GM18907 (cell line): Measurements from ENCODE around the gene TXNL1.
"Not testable (repeated sequence)": the region's sequence is repeated elsewhere in the genome, so short reads cannot be mapped to it uniquely, and the experiment has no call there.

Experiments
- ATAC-seq: cut with Tn5 transposase; IDR thresholded peaks from one replicate; pipeline ENCODE4 v1.9.1; 2021; ENCODE audit warnings: mild to moderate bottlenecking, moderate library complexity; ENCODE audit not compliant: unreplicated experiment

Gene TXNL1

DNA sequence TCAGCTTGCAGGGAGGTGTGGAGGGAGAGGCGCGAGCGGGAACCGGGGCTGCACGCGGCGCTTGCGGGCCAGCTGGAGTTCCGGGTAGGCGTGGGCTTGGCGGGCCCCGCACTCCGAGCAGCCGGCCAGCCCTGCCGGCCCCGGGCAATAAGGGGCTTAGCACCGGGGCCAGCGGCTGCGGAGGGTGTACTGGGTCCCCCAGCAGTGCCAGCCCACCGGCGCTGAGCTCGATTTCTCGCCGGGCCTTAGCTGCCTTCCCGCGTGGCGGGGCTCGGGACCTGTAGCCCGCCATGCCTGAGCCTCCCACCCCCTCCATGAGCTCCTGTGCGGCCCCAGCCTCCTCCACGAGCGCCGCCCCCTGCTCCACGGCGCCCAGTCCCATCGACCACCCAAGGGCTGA lies 66.1 kb downstream of the TXNL1 start:
- not testable (repeated sequence) for ATAC-seq

DNA sequence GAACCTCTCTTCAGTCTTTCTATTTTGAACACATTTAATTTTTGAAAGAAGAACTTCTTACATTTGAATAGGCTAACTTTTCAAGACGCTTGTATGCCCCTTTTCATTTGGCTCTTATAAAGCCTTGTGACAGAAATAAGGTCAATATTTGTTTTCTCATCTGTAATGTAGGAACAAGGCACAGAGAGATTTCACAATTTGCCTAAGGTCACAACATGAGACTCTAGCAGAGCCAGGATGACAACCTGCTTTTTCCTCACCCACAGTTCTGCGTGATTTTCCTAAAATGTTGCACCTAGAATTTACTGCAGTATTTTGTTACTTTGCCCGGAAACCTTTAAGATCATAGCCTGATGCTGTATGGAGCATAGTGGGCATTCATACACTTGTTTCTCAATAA lies 67.4 kb downstream of the TXNL1 start:
- no peak for ATAC-seq

DNA sequence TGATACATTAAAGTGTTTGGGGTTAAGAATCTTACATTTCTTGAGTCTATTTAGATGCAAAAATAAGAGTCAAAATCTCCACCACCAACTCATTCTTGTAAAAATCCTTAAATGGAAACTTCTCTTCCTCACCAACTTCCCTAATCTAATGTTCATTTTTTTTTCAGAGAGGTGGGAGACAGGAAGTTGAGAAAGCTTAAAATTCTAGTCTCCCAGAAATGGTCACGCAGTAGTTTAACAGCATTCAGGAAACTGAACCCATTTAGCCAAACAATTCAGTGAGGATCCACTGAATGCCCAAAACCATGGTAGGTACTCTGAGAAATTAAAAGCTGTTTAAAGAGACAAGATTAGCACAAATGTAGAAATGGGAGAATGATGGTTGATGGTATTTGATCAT lies 69.0 kb downstream of the TXNL1 start:
- ATAC-seq: no peak

- no peak for ATAC-seq
These were observed 69.4 kb downstream of the TXNL1 start for GRCh38 chr18:56568986-56569385.

GRCh38 chr18:56565551-56566345 lies 72.6 kb downstream of the TXNL1 start:
- ATAC-seq: no peak

GRCh38 chr18:56565046-56565445 lies 73.3 kb downstream of the TXNL1 start:
- no peak for ATAC-seq

- ATAC-seq: no peak
These were observed 74.8 kb downstream of the TXNL1 start for GRCh38 chr18:56563568-56563967.

DNA sequence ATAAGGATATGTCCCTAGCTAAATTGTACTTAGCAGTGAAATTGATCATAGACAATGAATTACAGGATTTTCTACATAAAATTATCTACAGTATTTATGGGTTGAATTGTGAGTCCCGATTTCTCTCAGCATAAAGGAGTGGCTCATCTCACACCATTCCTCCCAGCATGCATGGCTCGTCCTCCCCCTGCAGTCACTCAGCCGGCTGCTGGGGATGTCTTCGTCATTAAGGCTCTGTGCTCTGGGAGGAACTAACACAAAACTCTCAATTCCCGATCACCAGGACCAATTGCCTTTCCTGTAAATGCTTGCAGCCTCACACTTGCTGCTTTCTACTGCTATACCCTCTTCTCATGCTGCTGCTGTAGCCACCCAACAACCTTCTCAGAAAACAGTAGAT lies 75.9 kb downstream of the TXNL1 start:
- ATAC-seq: no peak

GRCh38 chr18:56560992-56561391 lies 77.4 kb downstream of the TXNL1 start:
- ATAC-seq: no peak

DNA sequence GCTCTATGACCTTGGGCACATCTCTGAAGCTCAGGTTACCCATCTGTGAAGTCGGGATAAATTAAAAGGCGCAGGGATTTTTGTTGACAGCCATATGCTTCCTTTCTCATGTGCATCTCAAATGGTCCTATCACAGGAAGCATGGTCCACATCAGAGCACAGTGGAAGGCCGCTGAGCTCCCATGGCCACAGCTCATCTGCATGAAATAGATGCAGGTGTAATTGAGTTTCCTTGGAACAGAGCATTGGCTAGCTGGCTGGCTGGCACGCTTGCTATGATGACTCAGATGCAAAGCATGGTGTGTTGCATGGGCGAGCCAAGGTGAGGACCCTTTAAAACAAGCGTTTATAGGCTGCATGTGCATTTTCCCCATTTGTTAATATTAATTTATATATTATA lies 79.3 kb downstream of the TXNL1 start:
- no peak for ATAC-seq

GRCh38 chr18:56556907-56557306 lies 81.5 kb downstream of the TXNL1 start:
- no peak for ATAC-seq

GRCh38 chr18:56550121-56550520 lies 88.3 kb downstream of the TXNL1 start:
- no peak for ATAC-seq
